GM21825 (cell line): ENCODE results near the gene NUDT22.

Experiments used
- ATAC-seq: cut with Tn5 transposase; IDR thresholded peaks from one replicate; pipeline ENCODE4 v1.9.1; 2021; ENCODE audit warnings: mild to moderate bottlenecking, moderate library complexity; ENCODE audit not compliant: unreplicated experiment

The NUDT22 gene

GRCh38 chr11:64226507-64227051 lies 505 bp downstream of the NUDT22 start:
- peak; percentile 24 for ATAC-seq

- ATAC-seq: no peak
These were observed 1.4 kb downstream of the NUDT22 start for GRCh38 chr11:64227405-64227956.

GRCh38 chr11:64229090-64229743 lies 3.1 kb downstream of the NUDT22 start:
- no peak for ATAC-seq

GRCh38 chr11:64229744-64230170 lies 3.7 kb downstream of the NUDT22 start:
- no peak for ATAC-seq

GRCh38 chr11:64230171-64230984 lies 4.3 kb downstream of the NUDT22 start, which contains the start of gene DNAJC4:
Gene DNAJC4 (plus strand): TSS chr11:64230548. CDS start chr11:64230855, 307 bp downstream.
- ATAC-seq: no peak

DNA sequence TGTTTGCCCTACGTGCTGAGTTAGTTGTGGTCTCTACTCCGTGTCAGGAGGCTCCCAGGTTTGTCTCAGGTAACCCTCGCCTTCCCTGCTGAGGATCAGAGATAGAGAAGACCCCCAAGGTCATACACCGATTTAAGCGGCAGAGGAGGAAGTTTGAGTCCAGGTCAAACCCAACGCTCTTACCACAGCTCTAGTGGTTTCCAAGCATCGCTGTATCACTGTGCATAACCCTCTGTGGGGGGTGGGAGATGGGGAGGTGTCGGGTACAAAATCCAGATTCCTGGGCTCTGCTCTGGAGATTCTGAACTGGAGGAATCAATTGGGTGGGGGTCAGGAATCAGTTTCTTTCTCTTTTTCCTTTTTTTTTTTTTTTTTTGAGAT lies 4.9 kb downstream of the NUDT22 start:
- no peak for ATAC-seq

DNA sequence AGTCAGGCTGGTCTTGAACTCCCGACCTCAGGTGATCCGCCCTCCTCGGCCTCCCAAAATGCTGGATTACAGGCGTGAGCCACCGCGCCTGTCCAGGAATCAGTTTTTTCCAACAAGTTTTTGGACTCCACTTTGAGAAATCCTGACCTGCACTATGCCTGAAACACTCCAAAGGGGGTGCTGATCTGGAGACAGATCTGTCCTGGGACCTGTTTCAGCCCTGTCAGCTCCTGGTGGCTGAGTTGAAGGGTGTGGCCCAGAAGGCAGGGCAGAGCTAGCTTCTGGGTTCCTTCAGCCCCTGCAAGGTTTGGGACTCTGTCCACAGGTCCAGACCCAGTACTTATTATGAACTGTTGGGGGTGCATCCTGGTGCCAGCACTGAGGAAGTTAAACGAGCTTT lies 5.5 kb downstream of the NUDT22 start:
- ATAC-seq: no peak

DNA sequence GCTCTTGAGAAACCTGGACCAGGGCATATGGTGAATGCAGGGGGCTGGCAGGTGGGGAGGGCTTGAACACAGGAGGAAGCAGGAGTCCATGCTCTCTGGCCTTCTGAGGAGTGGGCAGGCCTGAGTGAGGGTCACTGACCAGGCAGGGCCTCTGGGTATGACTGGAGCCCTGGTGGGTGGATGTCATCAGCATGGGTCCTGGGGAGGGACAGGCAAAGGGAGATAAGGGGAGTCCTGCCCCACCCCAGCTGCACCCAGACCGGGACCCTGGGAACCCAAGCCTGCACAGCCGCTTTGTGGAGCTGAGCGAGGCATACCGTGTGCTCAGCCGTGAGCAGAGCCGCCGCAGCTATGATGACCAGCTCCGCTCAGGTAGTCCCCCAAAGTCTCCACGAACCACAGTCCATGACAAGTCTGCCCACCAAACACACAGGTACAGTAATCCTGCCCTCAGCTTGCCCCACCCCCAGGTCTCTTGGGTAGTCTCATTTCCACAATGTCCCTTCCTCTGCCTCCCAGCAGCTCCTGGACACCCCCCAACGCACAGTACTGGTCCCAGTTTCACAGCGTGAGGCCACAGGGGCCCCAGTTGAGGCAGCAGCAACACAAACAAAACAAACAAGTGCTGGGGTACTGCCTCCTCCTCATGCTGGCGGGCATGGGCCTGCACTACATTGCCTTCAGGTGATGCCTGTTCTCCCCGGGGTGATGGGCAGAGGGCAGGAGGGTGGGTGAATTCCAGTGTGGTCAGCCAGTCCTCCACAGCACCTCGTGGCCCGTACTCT lies 6.3 kb downstream of the NUDT22 start:
- no peak for ATAC-seq

DNA sequence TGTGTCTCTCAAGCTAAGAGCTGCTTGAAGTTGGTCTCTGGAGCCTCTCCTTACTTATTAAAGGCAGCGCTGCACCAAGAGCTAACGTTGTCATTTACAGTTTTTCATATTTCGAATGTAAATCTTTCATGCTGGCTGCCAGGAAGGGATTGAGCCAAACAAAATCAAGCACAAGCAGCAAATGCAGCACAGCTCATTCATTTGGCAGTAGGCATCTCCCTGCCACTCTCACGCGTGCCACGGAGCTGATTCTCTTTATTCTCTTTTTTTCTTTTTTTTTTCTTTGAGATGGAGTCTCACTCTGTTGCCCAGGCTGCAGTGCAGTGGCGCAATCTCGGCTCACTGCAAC lies 6.9 kb downstream of the NUDT22 start:
- ATAC-seq: no peak

DNA sequence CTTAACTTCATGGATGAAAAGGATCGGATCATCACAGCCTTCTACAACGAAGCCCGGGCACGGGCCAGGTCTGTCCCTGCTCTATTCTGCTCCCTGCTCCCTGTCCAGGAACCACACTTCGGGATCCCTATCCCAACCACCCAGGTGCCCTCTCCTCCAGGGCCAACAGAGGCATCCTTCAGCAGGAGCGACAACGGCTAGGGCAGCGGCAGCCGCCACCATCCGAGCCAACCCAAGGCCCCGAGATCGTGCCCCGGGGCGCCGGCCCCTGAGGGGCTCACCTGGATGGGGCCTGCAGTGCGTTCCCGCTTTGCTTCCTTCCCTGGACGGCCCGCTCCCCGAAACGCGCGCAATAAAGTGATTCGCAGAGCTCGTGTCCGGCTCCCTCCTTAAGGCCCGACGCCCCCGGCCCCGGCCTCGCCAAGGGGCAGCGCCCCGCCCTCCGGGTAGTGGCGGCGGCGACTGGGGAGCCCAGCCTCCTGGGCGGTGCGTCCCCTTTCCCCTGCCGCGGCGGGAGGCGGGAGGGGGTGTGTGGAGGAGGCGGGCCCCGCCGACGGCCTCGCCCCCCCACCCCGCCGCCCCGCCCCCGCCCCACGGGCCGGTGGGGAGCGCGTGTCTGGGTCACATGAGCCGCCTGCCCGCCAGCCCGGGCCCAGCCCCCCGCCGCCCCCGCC lies 8.0 kb downstream of the NUDT22 start, which contains the start of gene VEGFB:
TSS of gene VEGFB (plus strand) at position 672 of the 674 bp plus-strand sequence. CDS start 250 bp downstream, outside the sequence.
- peak; percentile 33 for ATAC-seq

DNA sequence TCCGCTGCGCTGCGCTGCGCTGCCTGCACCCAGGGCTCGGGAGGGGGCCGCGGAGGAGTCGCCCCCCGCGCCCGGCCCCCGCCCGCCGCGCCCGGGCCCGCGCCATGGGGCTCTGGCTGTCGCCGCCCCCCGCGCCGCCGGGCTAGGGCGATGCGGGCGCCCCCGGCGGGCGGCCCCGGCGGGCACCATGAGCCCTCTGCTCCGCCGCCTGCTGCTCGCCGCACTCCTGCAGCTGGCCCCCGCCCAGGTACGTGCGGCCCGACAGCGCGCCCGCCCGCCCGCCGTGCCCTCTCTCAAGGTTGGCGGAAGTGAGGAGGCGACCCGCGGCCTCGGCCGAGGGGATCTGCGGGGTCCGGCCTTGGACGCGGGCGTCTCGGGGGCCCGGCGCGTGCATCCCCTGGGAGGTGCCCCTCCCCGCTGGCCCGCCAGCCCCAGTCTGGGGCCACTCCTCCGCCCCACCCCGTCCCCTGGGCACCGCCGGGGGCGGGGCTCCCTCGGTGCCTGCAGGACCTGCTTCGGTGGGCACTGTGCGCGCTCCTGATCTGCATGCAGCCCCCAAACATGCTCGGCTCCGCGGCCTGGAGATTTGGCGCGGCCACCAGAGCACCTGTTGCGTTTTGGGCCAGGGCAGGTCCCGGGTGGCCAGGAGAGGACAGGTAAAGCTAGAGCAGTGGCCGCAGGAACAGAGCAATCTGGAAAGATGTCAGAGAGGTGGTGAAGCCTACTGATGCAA lies 8.7 kb downstream of the NUDT22 start:
- peak; percentile 22 for ATAC-seq

DNA sequence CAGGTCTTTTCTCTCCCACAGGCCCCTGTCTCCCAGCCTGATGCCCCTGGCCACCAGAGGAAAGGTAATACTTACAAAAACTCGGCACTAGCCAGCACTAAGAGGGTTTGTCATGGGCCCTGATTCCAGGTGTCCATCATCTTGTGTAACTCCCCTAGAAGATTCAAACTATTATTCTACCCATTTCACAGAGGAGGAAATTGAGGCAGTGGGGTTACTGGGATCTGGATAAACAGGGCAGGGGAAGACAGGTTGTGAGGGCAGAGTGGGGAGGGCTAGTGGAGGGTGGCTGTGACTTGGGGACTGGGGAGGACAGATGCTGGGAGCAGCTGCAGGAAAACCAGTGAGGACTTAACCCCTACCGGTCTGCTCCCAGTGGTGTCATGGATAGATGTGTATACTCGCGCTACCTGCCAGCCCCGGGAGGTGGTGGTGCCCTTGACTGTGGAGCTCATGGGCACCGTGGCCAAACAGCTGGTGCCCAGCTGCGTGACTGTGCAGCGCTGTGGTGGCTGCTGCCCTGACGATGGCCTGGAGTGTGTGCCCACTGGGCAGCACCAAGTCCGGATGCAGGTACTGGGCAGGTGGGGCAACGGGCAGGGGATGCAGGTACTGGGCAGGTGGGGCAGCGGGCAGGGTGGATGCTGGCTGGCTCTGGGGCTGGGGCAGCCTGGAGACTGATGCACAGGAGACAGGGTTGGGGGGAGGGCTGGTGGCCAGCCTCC lies 9.5 kb downstream of the NUDT22 start:
- ATAC-seq: no peak

DNA sequence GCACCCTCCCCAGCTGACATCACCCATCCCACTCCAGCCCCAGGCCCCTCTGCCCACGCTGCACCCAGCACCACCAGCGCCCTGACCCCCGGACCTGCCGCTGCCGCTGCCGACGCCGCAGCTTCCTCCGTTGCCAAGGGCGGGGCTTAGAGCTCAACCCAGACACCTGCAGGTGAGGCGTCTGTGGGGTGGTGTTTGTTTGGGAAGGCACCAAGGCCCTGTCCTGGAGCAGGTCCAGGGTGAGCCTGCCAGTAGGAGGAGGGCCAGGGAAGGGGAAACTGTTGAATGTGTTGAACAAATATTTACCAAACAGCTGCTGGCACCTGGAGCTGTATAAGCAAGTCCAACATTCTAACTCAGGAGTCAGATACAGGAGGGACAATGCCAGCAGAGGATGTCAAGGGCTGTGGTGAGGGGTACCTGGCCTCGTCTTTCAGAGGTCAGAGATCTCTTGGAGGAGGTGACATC lies 11.4 kb downstream of the NUDT22 start:
- no peak for ATAC-seq

- no peak for ATAC-seq
These were observed 12.0 kb downstream of the NUDT22 start for GRCh38 chr11:64238076-64238475.

GRCh38 chr11:64238999-64239398 lies 12.9 kb downstream of the NUDT22 start:
- ATAC-seq: no peak

- ATAC-seq: no peak
These were observed 13.8 kb downstream of the NUDT22 start for GRCh38 chr11:64239662-64240434.

- peak; percentile 56 for ATAC-seq
These were observed 14.6 kb downstream of the NUDT22 start, which contains the start of gene FKBP2 for GRCh38 chr11:64240435-64241240. Gene FKBP2 (plus strand): TSS chr11:64241095. CDS start chr11:64242388, 1,293 bp downstream.
